SH-SY5Y (cell line): ENCODE results near the gene B3GAT3.

Experiments used
- GATA2 ChIP-seq: IDR thresholded peaks from 2 replicates; pipeline ENCODE4 v1.6.1; 2011; ENCODE audit warnings: mild to moderate bottlenecking, low read depth, low read length
- GATA3 ChIP-seq: IDR thresholded peaks from 2 replicates; pipeline ENCODE4 v1.6.1; 2011; ENCODE audit warnings: low read depth, mild to moderate bottlenecking, low read length, moderate library complexity

The B3GAT3 gene

GRCh38 chr11:62621567-62622470 is at the start of gene B3GAT3:
Gene B3GAT3 (minus strand): TSS chr11:62621986. CDS start chr11:62621947, 39 bp downstream.
- TF ChIP-seq GATA3 (no peak), GATA2 (no peak; the same call in 1 of the 2 replicates)

DNA sequence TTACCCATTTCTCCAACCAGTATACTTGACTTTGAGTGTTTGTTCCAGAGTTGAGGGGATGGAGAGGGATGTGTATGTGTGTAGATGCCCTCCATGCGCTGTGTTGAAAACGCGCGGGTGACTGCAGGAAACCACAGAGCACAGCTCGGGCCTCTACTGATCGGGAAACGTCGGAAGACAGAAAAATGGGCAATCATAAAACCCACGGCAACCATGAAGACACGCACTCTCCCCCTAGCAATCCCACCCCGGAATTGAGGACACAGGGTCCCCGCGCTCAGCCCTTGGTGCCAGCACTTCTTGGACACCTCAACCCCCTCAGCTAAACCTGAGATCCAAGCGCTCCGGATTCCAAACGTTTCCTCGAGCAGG is 49.4 kb upstream of the B3GAT3 start:
- no peak for TF ChIP-seq GATA3
- no peak for TF ChIP-seq GATA2

GRCh38 chr11:62669420-62670161 is 47.8 kb upstream of the B3GAT3 start:
- TF ChIP-seq GATA2 (no peak), GATA3 (no peak)

- TF ChIP-seq GATA2 (no peak), GATA3 (no peak)
Observed at GRCh38 chr11:62667460-62667859, 45.7 kb upstream of the B3GAT3 start.

DNA sequence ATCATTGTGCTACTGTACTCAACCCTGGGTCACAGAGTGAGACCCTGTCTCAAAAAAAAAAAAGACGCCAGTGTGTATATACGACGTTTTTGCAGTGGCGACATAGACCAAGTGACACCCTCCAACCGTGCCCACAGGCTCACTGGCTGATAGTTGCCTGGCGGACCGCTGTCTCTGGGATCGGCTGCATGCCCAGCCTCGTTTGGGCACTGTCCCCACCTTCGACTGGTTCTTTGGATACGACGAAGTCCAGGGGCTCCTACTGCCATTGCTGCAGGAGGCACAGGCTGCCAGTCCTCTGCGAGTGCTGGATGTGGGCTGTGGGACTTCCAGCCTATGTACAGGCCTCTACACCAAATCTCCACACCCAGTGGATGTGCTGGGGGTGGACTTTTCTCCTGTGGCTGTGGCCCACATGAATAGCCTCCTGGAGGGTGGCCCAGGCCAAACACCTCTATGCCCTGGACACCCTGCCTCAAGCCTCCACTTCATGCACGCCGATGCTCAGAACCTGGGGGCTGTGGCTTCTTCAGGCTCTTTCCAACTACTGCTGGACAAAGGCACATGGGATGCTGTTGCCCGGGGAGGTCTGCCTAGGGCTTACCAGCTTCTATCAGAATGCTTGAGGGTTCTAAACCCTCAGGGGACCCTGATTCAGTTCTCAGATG is 44.6 kb upstream of the B3GAT3 start:
- TF ChIP-seq GATA3 (no peak), GATA2 (no peak)

DNA sequence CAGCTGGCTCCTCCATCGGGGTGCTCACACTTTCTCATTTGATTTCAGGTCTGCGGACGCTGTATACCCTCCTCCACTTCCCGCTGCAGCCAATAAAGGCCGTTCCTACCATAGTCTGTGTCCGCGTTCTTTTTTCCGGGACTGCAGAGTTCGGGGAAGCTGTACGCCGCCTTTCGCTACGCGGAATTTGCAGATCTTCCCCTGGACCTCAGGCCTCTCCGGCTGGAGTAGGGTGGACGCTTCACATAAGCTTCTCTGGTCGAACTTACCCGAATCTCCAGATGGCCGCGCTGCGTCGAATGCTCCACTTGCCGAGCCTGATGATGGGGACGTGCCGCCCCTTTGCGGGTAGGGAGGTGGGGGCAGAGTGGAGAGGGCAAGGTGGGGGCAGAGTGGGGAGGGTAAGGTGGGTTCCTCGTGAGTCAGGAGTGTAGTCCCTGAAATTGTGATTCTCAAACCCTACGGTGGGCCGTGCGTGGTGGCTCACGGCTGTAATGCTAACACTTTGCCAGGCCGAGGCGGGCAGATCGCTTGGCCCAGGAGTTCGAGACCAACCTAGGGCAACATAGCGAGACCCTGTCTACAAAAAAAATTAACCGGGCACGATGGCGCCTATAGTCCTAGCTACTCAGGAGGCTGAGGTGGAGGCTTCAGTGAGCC is 43.9 kb upstream of the B3GAT3 start:
- TF ChIP-seq GATA3 (no peak), GATA2 (no peak)

DNA sequence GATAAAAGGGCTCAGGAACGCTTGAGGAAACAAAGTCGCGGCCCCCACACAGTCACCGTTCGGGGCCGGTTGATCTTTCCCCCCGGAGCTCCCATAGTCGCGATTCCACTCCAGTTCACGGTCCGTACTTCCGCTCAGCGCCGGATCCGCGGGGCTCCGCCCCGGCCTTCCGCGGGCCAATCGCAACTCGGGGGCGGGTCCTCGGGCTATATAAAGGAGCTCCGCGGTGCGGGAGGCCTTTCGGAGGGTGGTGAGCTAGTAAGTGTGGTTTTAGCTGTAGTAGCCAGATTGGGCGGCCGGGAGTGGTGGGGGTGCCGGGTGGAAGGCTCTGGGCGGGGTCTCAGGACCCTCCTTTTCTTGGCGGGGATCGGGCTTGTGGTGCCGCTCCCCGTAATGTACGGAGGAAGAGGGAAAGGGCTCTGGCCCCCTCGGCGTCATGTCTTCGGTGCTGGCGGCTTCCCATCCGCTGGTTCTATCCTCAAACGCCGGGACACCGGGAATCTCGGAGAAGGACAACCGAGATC is 43.4 kb upstream of the B3GAT3 start, which contains the start of the genes C11orf98 and CSKMT:
C11orf98 (minus strand) TSS at position 136 of the 524 bp plus-strand sequence; CDS start at position 95, 41 bp downstream.
CSKMT (plus strand) TSS at position 238 of the 524 bp plus-strand sequence. CDS start 568 bp downstream, outside the sequence.
- TF ChIP-seq GATA3: no peak
- no peak for TF ChIP-seq GATA2

- TF ChIP-seq GATA2: peak; percentile 30; the same call in 1 of the 2 replicates
- TF ChIP-seq GATA3: no peak
Observed at GRCh38 chr11:62664405-62665074, 42.8 kb upstream of the B3GAT3 start.

DNA sequence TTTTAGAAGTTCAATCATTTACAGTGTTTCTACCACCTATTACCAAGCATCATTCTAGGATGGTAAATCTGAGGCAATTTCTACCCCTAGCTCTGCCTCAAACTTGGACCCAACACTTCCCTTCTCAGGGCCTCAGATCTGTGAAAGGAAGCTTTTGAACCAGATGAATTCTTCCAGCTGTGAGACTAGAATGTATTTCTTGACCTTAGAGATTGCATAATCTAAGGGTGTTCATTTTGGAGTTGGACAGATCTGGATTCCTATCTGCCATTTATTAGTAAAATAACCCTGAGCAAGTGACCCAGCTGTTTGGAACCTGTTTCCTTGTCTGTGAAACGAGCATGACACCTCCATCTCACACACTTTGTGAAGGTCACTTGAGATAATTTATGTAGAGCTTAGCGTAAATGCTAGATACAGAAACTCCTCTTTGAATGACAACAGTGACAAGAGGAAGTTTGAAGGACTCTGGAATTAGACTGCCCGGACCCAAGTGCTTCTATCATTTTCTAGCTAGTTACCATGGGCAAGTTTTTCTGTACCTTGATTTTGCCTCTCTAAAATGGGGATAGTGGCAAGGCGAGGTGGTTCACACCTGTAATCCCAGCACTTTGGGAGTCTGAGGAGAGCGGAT is 35.1 kb upstream of the B3GAT3 start:
- TF ChIP-seq GATA2 (no peak), GATA3 (no peak)

- TF ChIP-seq GATA2 (no peak), GATA3 (no peak)
Observed at GRCh38 chr11:62654297-62654696, 32.5 kb upstream of the B3GAT3 start.

DNA sequence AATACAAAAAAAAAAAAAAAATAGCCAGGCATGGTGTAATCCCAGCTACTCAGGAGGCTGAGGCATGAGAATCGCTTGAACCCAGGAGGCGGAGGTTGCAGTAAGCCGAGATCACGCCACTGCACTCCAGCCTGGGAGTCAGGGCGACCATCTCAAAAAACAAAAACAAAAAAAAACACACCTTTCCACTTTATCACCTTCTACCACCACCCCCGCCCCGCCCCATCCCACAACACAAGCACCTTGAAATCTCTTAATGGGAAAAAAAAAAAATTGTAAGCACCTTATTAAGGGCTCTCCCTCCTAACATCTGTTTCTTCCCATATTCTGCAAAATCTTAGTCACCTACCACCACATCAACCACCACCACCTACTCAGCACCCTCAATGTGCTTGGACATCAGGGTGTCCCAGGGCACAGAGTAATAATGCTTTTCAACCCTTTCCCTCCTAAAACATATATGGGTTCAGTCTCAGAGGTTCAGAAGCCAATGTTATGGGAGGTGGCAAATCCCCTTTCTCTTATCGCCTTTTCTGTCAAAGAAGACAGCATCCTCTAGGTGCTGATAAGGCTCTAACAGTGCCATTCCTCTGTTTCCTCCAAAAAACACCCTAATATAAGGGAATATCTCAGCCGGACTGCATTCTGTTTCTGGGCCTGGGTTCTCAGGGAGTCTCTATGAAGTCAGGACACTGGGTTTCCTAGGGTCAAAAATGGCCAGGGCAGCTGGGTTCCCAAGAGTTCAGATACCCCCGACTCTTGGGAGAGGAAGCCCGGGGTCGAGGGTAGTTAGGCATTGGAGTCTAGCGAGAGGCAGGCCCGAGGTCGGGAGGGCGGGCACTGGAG is 30.6 kb upstream of the B3GAT3 start:
- TF ChIP-seq GATA3 (no peak), GATA2 (no peak)
